ENCODE results near the gene CLK2. TPM values are rescaled to one million over a fixed set of nuclear protein-coding genes. Genes with fewer than 3 reads are reported as not detected.

Gene CLK2
- total and polyA plus RNA-seq, 9 of the 15 experiments (the other 6 are each of a cell fraction or from before 2014, with no cell fraction given) = 13.5 to 81.4 (median 39.6) TPM

DNA sequence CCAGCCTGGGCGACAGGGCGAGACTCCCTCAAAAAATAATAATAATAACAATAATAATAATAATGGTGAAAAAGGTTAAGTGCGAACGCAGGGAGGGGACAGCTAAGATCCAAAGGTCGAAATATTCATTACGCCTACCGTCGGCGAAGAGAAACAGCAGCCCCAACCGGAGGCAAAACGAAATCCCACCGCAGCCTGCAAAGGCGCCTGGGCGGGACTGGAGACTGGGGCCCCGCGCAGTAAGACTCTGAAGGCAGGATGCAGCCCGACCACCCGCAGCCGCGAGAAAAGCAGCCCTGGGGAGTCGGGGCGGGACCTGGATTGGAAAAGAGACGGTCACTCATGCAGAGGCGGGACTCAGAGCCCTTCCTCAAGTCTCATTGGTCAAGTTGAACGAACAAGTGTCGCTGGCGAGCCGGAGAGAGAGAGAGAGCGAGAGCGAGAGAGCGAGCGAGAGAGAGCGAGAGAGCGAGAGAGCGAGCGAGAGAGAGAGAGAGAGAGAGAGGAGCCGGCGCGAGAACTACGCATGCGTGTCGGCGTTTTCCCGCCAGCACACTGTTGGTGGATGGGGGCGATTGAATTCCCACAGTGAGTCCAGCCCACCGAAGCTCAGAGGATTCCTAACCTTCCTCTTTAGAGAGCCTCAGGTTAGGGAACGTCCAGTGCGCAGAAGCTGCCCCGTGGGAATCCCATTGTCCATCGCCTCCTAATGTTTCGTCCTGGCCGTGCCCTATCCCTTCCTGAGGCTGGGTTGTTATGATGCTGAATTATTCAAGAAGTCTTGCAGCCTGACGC, 28.7 kb downstream of the CLK2 start (continued):
- TF ChIP-seq, protein P1, sequence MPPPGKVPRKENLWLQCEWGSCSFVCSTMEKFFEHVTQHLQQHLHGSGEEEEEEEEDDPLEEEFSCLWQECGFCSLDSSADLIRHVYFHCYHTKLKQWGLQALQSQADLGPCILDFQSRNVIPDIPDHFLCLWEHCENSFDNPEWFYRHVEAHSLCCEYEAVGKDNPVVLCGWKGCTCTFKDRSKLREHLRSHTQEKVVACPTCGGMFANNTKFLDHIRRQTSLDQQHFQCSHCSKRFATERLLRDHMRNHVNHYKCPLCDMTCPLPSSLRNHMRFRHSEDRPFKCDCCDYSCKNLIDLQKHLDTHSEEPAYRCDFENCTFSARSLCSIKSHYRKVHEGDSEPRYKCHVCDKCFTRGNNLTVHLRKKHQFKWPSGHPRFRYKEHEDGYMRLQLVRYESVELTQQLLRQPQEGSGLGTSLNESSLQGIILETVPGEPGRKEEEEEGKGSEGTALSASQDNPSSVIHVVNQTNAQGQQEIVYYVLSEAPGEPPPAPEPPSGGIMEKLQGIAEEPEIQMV (tag; conservative IDR thresholded peaks at IDR 0.05; ENCODE audit: low read depth) = 0 out of 2 replicates have a peak, but pooled peaks have one; percentile 17
- TF ChIP-seq ZNF583 (CRISPR knock-in tag; IDR thresholded peaks at IDR 0.05) (no peak), CHD2 (IDR thresholded peaks at IDR 0.05; ENCODE audit: low read depth, low read length) (peak; percentile 87), DDX20 (tag; IDR thresholded peaks at IDR 0.05; ENCODE audit: low read depth) (no peak), TCF7L2 (IDR thresholded peaks at IDR 0.05; ENCODE audit: low read depth, low read length) (no peak), EP300 (IDR thresholded peaks at IDR 0.05; ENCODE audit: low read length) (peak; percentile 71), ZNF212 (CRISPR knock-in tag; IDR thresholded peaks at IDR 0.05) (peak; percentile 100), MEIS2 (IDR thresholded peaks at IDR 0.05; ENCODE audit: partially characterized antibody) (peak; percentile 70), JUNB (CRISPR knock-in tag; conservative IDR thresholded peaks at IDR 0.05) (no peak), NEUROD1 (IDR thresholded peaks at IDR 0.05; ENCODE audit: borderline replicate concordance, low read depth, low read length, partially characterized antibody) (peak; percentile 100), SMARCE1 (IDR thresholded peaks at IDR 0.05) (peak; percentile 93), ARID1B (IDR thresholded peaks at IDR 0.05) (peak; percentile 92), SRSF1 (IDR thresholded peaks at IDR 0.05; ENCODE audit: low read depth, low read length) (peak; percentile 35; the same call in 1 of the 2 replicates), ZNF165 (CRISPR knock-in tag; IDR thresholded peaks at IDR 0.05; ENCODE audit: borderline replicate concordance) (no peak), SOX6 (IDR thresholded peaks at IDR 0.05) (peak; percentile 93), NR2C1 (IDR thresholded peaks at IDR 0.05) (peak; percentile 77; the same call in 1 of the 2 replicates), NR2C1 (tag; IDR thresholded peaks at IDR 0.05) (peak; percentile 80), POLR2G (IDR thresholded peaks at IDR 0.05; ENCODE audit: low read depth, low read length) (peak; percentile 97), RAD21 (CRISPR knock-in tag; conservative IDR thresholded peaks at IDR 0.05 in 1 of 2, IDR thresholded peaks at IDR 0.05 in 1 of 2) (peak; percentile 24 to 37), KHSRP (IDR thresholded peaks at IDR 0.05) (peak; percentile 76; the same call in 1 of the 2 replicates), ZNF232 (CRISPR knock-in tag; IDR thresholded peaks at IDR 0.05) (no peak)
- TF ChIP-seq, protein P2, sequence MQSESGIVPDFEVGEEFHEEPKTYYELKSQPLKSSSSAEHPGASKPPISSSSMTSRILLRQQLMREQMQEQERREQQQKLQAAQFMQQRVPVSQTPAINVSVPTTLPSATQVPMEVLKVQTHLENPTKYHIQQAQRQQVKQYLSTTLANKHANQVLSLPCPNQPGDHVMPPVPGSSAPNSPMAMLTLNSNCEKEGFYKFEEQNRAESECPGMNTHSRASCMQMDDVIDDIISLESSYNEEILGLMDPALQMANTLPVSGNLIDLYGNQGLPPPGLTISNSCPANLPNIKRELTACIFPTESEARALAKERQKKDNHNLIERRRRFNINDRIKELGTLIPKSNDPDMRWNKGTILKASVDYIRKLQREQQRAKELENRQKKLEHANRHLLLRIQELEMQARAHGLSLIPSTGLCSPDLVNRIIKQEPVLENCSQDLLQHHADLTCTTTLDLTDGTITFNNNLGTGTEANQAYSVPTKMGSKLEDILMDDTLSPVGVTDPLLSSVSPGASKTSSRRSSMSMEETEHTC (IDR thresholded peaks at IDR 0.05) = no peak; the same call in 1 of the 2 replicates
- TF ChIP-seq, protein P3, sequence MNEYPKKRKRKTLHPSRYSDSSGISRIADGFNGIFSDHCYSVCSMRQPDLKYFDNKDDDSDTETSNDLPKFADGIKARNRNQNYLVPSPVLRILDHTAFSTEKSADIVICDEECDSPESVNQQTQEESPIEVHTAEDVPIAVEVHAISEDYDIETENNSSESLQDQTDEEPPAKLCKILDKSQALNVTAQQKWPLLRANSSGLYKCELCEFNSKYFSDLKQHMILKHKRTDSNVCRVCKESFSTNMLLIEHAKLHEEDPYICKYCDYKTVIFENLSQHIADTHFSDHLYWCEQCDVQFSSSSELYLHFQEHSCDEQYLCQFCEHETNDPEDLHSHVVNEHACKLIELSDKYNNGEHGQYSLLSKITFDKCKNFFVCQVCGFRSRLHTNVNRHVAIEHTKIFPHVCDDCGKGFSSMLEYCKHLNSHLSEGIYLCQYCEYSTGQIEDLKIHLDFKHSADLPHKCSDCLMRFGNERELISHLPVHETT (CRISPR knock-in tag; conservative IDR thresholded peaks at IDR 0.05 in 1 of 2, IDR thresholded peaks at IDR 0.05 in 1 of 2) = peak in 1 of 2 experiments; percentile 91; a peak in 2 of 4 replicates
- TF ChIP-seq, protein P4, sequence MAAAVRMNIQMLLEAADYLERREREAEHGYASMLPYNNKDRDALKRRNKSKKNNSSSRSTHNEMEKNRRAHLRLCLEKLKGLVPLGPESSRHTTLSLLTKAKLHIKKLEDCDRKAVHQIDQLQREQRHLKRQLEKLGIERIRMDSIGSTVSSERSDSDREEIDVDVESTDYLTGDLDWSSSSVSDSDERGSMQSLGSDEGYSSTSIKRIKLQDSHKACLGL (CRISPR knock-in tag; IDR thresholded peaks at IDR 0.05; ENCODE audit: borderline replicate concordance, poor library complexity, severe bottlenecking) = peak; percentile 35
